ENCODE results near the gene STX10.
A peak's percentile ranks its signal among the peaks of the same experiment; 100 is the strongest.

The STX10 gene

GRCh38 chr19:13119627-13120026, 30.5 kb downstream of the STX10 start:
- DNase-seq (ENCODE audit: low read depth) = no peak

GRCh38 chr19:13118424-13119193, 31.6 kb downstream of the STX10 start:
- no peak for DNase-seq (ENCODE audit: low read depth)

- DNase-seq (ENCODE audit: low read depth) = peak; percentile 80
These were observed 32.3 kb downstream of the STX10 start, which contains the start of gene NACC1 for GRCh38 chr19:13117772-13118423. Gene NACC1 (plus strand): TSS chr19:13118264. CDS start chr19:13135208, 16,944 bp downstream.

GRCh38 chr19:13117176-13117771, 32.9 kb downstream of the STX10 start:
- DNase-seq (ENCODE audit: low read depth) = no peak

- peak; percentile 79 for DNase-seq (ENCODE audit: low read depth)
These were observed 33.6 kb downstream of the STX10 start, which contains the start of gene TRMT1 for GRCh38 chr19:13116282-13117175. Gene TRMT1 (minus strand): TSS chr19:13116740. CDS start chr19:13116399, 341 bp downstream.

GRCh38 chr19:13115936-13116281, 34.3 kb downstream of the STX10 start:
- no peak for DNase-seq (ENCODE audit: low read depth)

GRCh38 chr19:13112555-13112954, 37.6 kb downstream of the STX10 start:
- no peak for DNase-seq (ENCODE audit: low read depth)

- no peak for DNase-seq (ENCODE audit: low read depth)
These were observed 40.0 kb downstream of the STX10 start for GRCh38 chr19:13110099-13110610.

- DNase-seq (ENCODE audit: low read depth) = no peak
These were observed 40.6 kb downstream of the STX10 start for GRCh38 chr19:13109361-13110098.

- DNase-seq (ENCODE audit: low read depth) = no peak
These were observed 45.1 kb downstream of the STX10 start for GRCh38 chr19:13104848-13105711.

- peak; percentile 59 for DNase-seq (ENCODE audit: low read depth)
These were observed 45.8 kb downstream of the STX10 start for GRCh38 chr19:13104360-13104847.

- DNase-seq (ENCODE audit: low read depth) = no peak
These were observed 46.4 kb downstream of the STX10 start for GRCh38 chr19:13103581-13104359.

- DNase-seq (ENCODE audit: low read depth) = no peak
These were observed 47.3 kb downstream of the STX10 start, which contains the start of gene LYL1 for GRCh38 chr19:13102666-13103580. Gene LYL1 (minus strand): TSS chr19:13102858. CDS start chr19:13101171, 1,687 bp downstream.

- DNase-seq (ENCODE audit: low read depth) = no peak
These were observed 47.8 kb downstream of the STX10 start for GRCh38 chr19:13102416-13102665.

- DNase-seq (ENCODE audit: low read depth) = no peak
These were observed 48.4 kb downstream of the STX10 start for GRCh38 chr19:13101590-13102415.

GRCh38 chr19:13100841-13101589, 49.2 kb downstream of the STX10 start:
- no peak for DNase-seq (ENCODE audit: low read depth)
